Keratinocyte (primary cell): Measurements from ENCODE around the gene FOXC1. TPM values are rescaled to one million over a fixed set of nuclear protein-coding genes. Genes with fewer than 3 reads are reported as not detected.

ENCODE experiments used
- DNase-seq: peaks from one replicate; pipeline ENCODE4 v3.0.0-alpha.2; 2011; ENCODE audit warnings: low read depth, missing footprints, low spot score
- FAIRE-seq: peaks from 2 replicates; lab custom pipeline; 2011; peaks lifted over from hg19 to GRCh38; lab: Jason Lieb, UNC
- H2AFZ ChIP-seq: 2 replicates; pipeline ENCODE4 v1.6.0; 2012; ENCODE audit warnings: low read length, control low read depth, inconsistent platforms; ENCODE audit not compliant: control insufficient read depth
- H3K27ac ChIP-seq: 2 replicates; pipeline ENCODE4 v1.5.1; 2011; ENCODE audit warnings: low read length; ENCODE audit not compliant: control insufficient read depth, insufficient read depth
- H3K27me3 ChIP-seq: 3 replicates; pipeline ENCODE4 v1.6.0; 2011; ENCODE audit warnings: low read length; ENCODE audit not compliant: control insufficient read depth, insufficient read depth; ENCODE audit errors: extremely low read depth
- H3K36me3 ChIP-seq, 2 experiments: 2 replicates in 1 of 2; 3 replicates in 1 of 2; pipeline ENCODE4 v1.5.1; 2011; ENCODE audit warnings: low read length in 2 of 2, mild to moderate bottlenecking in 1 of 2; ENCODE audit not compliant: control insufficient read depth in 2 of 2, insufficient read depth in 2 of 2; ENCODE audit errors: extremely low read depth in 1 of 2
- H3K4me1 ChIP-seq: 3 replicates; pipeline ENCODE4 v1.5.1; 2011; ENCODE audit warnings: low read length; ENCODE audit not compliant: control insufficient read depth, insufficient read depth; ENCODE audit errors: extremely low read depth
- H3K4me2 ChIP-seq: 3 replicates; pipeline ENCODE4 v1.6.0; 2011; ENCODE audit warnings: low read depth, low read length; ENCODE audit not compliant: control insufficient read depth, insufficient read depth; ENCODE audit errors: extremely low read depth
- H3K4me3 ChIP-seq, 3 experiments: fragments of 200-600 bp in 1 of 3; sonication (generic) in 1 of 3; 2 replicates in 2 of 3; 3 replicates in 1 of 3; pipeline ENCODE4 v1.5.1; 2011 to 2016; ENCODE audit warnings: low read length in 3 of 3, mild to moderate bottlenecking in 3 of 3, control low read depth in 2 of 3, inconsistent platforms in 1 of 3, low read depth in 1 of 3, mixed read lengths in 1 of 3, mixed run types in 1 of 3, moderate library complexity in 1 of 3; ENCODE audit not compliant: control insufficient read depth in 2 of 3, insufficient read depth in 2 of 3; ENCODE audit errors: extremely low read depth in 1 of 3
- H3K79me2 ChIP-seq: 2 replicates; pipeline ENCODE4 v1.6.0; 2012; ENCODE audit warnings: low read length; ENCODE audit not compliant: control insufficient read depth, insufficient read depth
- H3K9ac ChIP-seq: 3 replicates; pipeline ENCODE4 v1.6.0; 2011; ENCODE audit warnings: low read length; ENCODE audit not compliant: control insufficient read depth, insufficient read depth; ENCODE audit errors: extremely low read depth
- H3K9me1 ChIP-seq: 3 replicates; pipeline ENCODE4 v1.6.0; 2011; ENCODE audit warnings: low read length; ENCODE audit not compliant: control insufficient read depth, insufficient read depth; ENCODE audit errors: extremely low read depth
- H3K9me3 ChIP-seq: 2 replicates; pipeline ENCODE4 v1.5.1; 2012; ENCODE audit warnings: low read depth, low read length; ENCODE audit not compliant: control insufficient read depth
- H4K20me1 ChIP-seq: 3 replicates; pipeline ENCODE4 v1.6.0; 2011; ENCODE audit warnings: low read length; ENCODE audit not compliant: control insufficient read depth, insufficient read depth; ENCODE audit errors: extremely low read depth
- EZH2 ChIP-seq: IDR thresholded peaks from one replicate; pipeline ENCODE4 v1.6.1; 2012; ENCODE audit warnings: inconsistent platforms, mild to moderate bottlenecking, low read length, moderate library complexity
- dilution Hi-C: fragments of 300-500 bp; cut with MboI; formaldehyde crosslinking; loops from one replicate; pipeline ENCODE4 v1.7.0; 2020; ENCODE audit warnings: low sequenced_read_pairs; ENCODE audit not compliant: extremely low pct_ligation_motif_present
- polyA plus RNA-seq, 5 experiments: library from polyadenylated mRNA; depleted of rRNA in 3 of 5; stranded (reverse) in 3 of 5; stranded (forward) in 1 of 5; unstranded in 1 of 5; fragments of >200 nt; gene quantifications; 1 replicate in 1 of 5; 2 replicates in 3 of 5; 3 replicates in 1 of 5; pipeline versions ENCODE4 v1.2.1 to v1.2.3, GENCODE V29; 2011 to 2012; ENCODE audit warnings: missing spikeins in 2 of 5, low read depth in 1 of 5, low replicate concordance in 1 of 5
- TF ChIP-seq, protein P1 (sequence below), 3 experiments: IDR thresholded peaks in 1 of 3; conservative IDR thresholded peaks in 1 of 3; optimal IDR thresholded peaks in 1 of 3; 2 replicates in 2 of 3; 3 replicates in 1 of 3; pipeline versions ENCODE3 to v1.5.1; 2011; ENCODE audit warnings: low read length in 3 of 3, mild to moderate bottlenecking in 3 of 3, moderate library complexity in 2 of 3, control low read depth in 1 of 3, inconsistent platforms in 1 of 3; ENCODE audit not compliant: insufficient read depth in 2 of 3; ENCODE audit errors: extremely low read depth in 1 of 3

FOXC1 gene
- polyA plus RNA-seq, 1 donor (not counting 4 experiments of a cell fraction or from before 2014, with no cell fraction given), result 4.3 TPM

GRCh38 chr6:1575210-1576041, 34.3 kb upstream of the FOXC1 start:
- H3K27ac ChIP-seq, result no peak overlapping the region
- peaks cover 4% of the 10 kb centered on the region for H3K27me3 ChIP-seq

DNA sequence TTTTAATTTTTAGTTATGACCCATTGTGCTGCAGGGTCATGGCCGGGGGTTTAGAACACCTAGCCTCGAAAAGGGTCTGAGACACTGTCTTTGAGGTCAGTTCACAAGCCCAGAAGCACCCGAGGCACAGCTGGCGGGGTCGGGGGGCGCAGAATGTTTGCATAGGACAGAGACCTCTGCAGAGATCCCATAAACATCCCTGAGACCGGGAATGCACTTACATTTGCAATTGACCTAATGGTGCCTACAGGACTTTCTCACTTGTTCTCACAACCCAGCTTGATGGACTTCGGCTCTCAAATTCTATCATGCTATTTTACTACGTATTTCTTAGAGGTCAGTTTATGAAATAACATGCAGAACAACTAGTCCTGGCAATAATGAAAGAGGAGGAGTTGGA, 33.5 kb upstream of the FOXC1 start:
- dilution Hi-C loops, result no loop called here
- FAIRE-seq (no peak), DNase-seq (no peak)
- H3K4me2 ChIP-seq, result no peak overlapping the region
- TF ChIP-seq EZH2, result no peak
- TF ChIP-seq, protein P1, sequence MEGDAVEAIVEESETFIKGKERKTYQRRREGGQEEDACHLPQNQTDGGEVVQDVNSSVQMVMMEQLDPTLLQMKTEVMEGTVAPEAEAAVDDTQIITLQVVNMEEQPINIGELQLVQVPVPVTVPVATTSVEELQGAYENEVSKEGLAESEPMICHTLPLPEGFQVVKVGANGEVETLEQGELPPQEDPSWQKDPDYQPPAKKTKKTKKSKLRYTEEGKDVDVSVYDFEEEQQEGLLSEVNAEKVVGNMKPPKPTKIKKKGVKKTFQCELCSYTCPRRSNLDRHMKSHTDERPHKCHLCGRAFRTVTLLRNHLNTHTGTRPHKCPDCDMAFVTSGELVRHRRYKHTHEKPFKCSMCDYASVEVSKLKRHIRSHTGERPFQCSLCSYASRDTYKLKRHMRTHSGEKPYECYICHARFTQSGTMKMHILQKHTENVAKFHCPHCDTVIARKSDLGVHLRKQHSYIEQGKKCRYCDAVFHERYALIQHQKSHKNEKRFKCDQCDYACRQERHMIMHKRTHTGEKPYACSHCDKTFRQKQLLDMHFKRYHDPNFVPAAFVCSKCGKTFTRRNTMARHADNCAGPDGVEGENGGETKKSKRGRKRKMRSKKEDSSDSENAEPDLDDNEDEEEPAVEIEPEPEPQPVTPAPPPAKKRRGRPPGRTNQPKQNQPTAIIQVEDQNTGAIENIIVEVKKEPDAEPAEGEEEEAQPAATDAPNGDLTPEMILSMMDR (optimal IDR thresholded peaks at IDR 0.05 in 1 of 3, IDR thresholded peaks at IDR 0.05 in 1 of 3, conservative IDR thresholded peaks at IDR 0.05 in 1 of 3; ENCODE audit: extremely low read depth in 1 of 3, insufficient read depth in 2 of 3, low read length in 3 of 3), result no peak
- no peaks in the 10 kb centered on the region for H3K4me1 ChIP-seq
- no peak overlapping the region for H2AFZ ChIP-seq
- no peaks in the 10 kb centered on the region for H3K79me2 ChIP-seq
- H4K20me1 ChIP-seq, result no peaks in the 10 kb centered on the region
- H3K27me3 ChIP-seq, result peaks cover 4% of the 10 kb centered on the region
- H3K9me1 ChIP-seq, result no peaks in the 10 kb centered on the region
- H3K27ac ChIP-seq, result no peak overlapping the region
- no peaks in the 10 kb centered on the region for H3K36me3 ChIP-seq
- no peaks in the 10 kb centered on the region for H3K9me3 ChIP-seq
- no peak overlapping the region for H3K9ac ChIP-seq
- no peak overlapping the region for H3K4me3 ChIP-seq

More at GRCh38 chr6:1575210-1576041, 34.3 kb upstream of the FOXC1 start:
- TF ChIP-seq, protein P1 (optimal IDR thresholded peaks at IDR 0.05 in 1 of 3, IDR thresholded peaks at IDR 0.05 in 1 of 3, conservative IDR thresholded peaks at IDR 0.05 in 1 of 3; ENCODE audit: extremely low read depth in 1 of 3, insufficient read depth in 2 of 3, low read length in 3 of 3), result no peak
- TF ChIP-seq EZH2, result no peak
- dilution Hi-C loops, result no loop called here
- Histone ChIP-seq H3K4me3 (no peak overlapping the region), H3K9ac (no peak overlapping the region), H3K4me1 (no peaks in the 10 kb centered on the region), H3K9me3 (no peaks in the 10 kb centered on the region), H4K20me1 (no peaks in the 10 kb centered on the region), H3K79me2 (no peaks in the 10 kb centered on the region), H2AFZ (no peak overlapping the region), H3K36me3 (no peaks in the 10 kb centered on the region), H3K9me1 (no peaks in the 10 kb centered on the region), H3K4me2 (no peak overlapping the region)
- no peak for DNase-seq
- FAIRE-seq, result no peak
